Endothelial cell of umbilical vein (primary cell): ENCODE measurements around the gene BNC1. TPM values are rescaled to one million over a fixed set of nuclear protein-coding genes. Genes with fewer than 3 reads are reported as not detected.

Experiments
- BruUV-seq: library from RNA; stranded (reverse); fragments of 400-500 nt; replicated peaks from 2 replicates; lab custom pipeline; 2021; lab: Mats Ljungman, UMichigan
- CTCF ChIA-PET: fragments of 300-600, 350-600 bp; sonication (Branson Sonifier 250); formaldehyde crosslinking; loops from one replicate; lab custom pipeline; 2021; ENCODE audit warnings: antibody characterized with exemption, inconsistent platforms; lab: Charles Lee
- POLR2A ChIA-PET: fragments of 300-600, 350-600 bp; sonication (Branson Sonifier 250); formaldehyde crosslinking; loops from one replicate; lab custom pipeline; 2021; ENCODE audit warnings: antibody characterized with exemption, inconsistent platforms; lab: Charles Lee
- DNase-seq: peaks from one replicate; pipeline ENCODE4 v3.0.0-alpha.2; 2011; ENCODE audit warnings: low read depth, low spot score
- FAIRE-seq: peaks from 2 replicates; lab custom pipeline; 2011; peaks lifted over from hg19 to GRCh38; lab: Jason Lieb, UNC
- H2AFZ ChIP-seq: 2 replicates; pipeline ENCODE4 v1.6.0; 2012; ENCODE audit warnings: low read depth, low read length, control low read depth, inconsistent platforms
- H3K27ac ChIP-seq: 2 replicates; pipeline ENCODE4 v1.5.1; 2011; ENCODE audit warnings: low read depth, mild to moderate bottlenecking, control low read depth, low read length, moderate library complexity; ENCODE audit not compliant: insufficient read depth
- H3K27me3 ChIP-seq, 2 experiments: 2 replicates each; pipeline versions ENCODE4 v1.6.0 to v1.6.1; 2011; ENCODE audit warnings: low read length in 2 of 2, mixed read lengths in 1 of 2; ENCODE audit not compliant: control insufficient read depth in 2 of 2, insufficient read depth in 2 of 2
- H3K36me3 ChIP-seq, 2 experiments: 2 replicates in 1 of 2; 3 replicates in 1 of 2; pipeline ENCODE4 v1.5.1; 2011; ENCODE audit warnings: low read length in 2 of 2, mild to moderate bottlenecking in 1 of 2, moderate library complexity in 1 of 2; ENCODE audit not compliant: control insufficient read depth in 2 of 2, insufficient read depth in 2 of 2; ENCODE audit errors: extremely low read depth in 1 of 2
- H3K4me1 ChIP-seq: 3 replicates; pipeline ENCODE4 v1.5.1; 2011; ENCODE audit warnings: mild to moderate bottlenecking, low read length; ENCODE audit not compliant: control insufficient read depth, insufficient read depth; ENCODE audit errors: extremely low read depth
- H3K4me2 ChIP-seq: 2 replicates; pipeline ENCODE4 v1.6.1; 2011; ENCODE audit warnings: low read length, control low read depth, mixed read lengths; ENCODE audit not compliant: insufficient read depth
- H3K4me3 ChIP-seq, 3 experiments: fragments of 200-600 bp in 1 of 3; sonication (generic), shearing (Covaris generic) in 1 of 3; replicated peaks in 1 of 3; 2 replicates each; pipeline ENCODE4 v1.5.1; 2011 to 2016; ENCODE audit warnings: control low read depth in 3 of 3, low read length in 3 of 3, mild to moderate bottlenecking in 2 of 3, inconsistent platforms in 1 of 3, low read depth in 1 of 3, moderate library complexity in 1 of 3; ENCODE audit not compliant: insufficient read depth in 1 of 3
- H3K79me2 ChIP-seq: 2 replicates; pipeline ENCODE4 v1.6.0; 2012; ENCODE audit warnings: low read length, inconsistent platforms; ENCODE audit not compliant: control insufficient read depth, insufficient read depth
- H3K9ac ChIP-seq: replicated peaks from 2 replicates; pipeline ENCODE3; 2011; ENCODE audit warnings: low read length, control low read depth; ENCODE audit not compliant: insufficient read depth; ENCODE audit errors: extremely low read depth
- H3K9me1 ChIP-seq: replicated peaks from 3 replicates; pipeline ENCODE4 v1.6.0; 2011; ENCODE audit warnings: mild to moderate bottlenecking, low read length; ENCODE audit not compliant: control insufficient read depth, insufficient read depth; ENCODE audit errors: extremely low read depth
- H3K9me3 ChIP-seq: replicated peaks from 2 replicates; pipeline ENCODE4 v1.5.1; 2012; ENCODE audit warnings: low read length, inconsistent platforms; ENCODE audit not compliant: control insufficient read depth, insufficient read depth
- H4K20me1 ChIP-seq: replicated peaks from 2 replicates; pipeline ENCODE3; 2011; ENCODE audit warnings: mild to moderate bottlenecking, low read length; ENCODE audit not compliant: control insufficient read depth, insufficient read depth; ENCODE audit errors: extremely low read depth
- CTCF ChIP-seq, 2 donors: IDR thresholded peaks; 1 replicate in 1 of 2; 2 replicates in 1 of 2; pipeline ENCODE4 v1.5.1; 2011; ENCODE audit warnings: low read length in 2 of 2, mild to moderate bottlenecking in 2 of 2, moderate library complexity in 2 of 2, control low read depth in 1 of 2, inconsistent platforms in 1 of 2, low read depth in 1 of 2; ENCODE audit not compliant: insufficient read depth in 1 of 2; ENCODE audit errors: extremely low read depth in 1 of 2
- EZH2 ChIP-seq: IDR thresholded peaks from 2 replicates; pipeline ENCODE4 v1.6.1; 2012; ENCODE audit warnings: borderline replicate concordance, low read depth, mild to moderate bottlenecking, moderate library complexity, low read length, inconsistent platforms; ENCODE audit not compliant: severe bottlenecking
- FOS ChIP-seq: IDR thresholded peaks from 2 replicates; pipeline ENCODE4 v1.6.1; 2011; ENCODE audit warnings: mild to moderate bottlenecking, low read length, moderate library complexity, borderline replicate concordance; ENCODE audit not compliant: insufficient read depth
- GATA2 ChIP-seq: IDR thresholded peaks from 2 replicates; pipeline ENCODE4 v1.7.0; 2011; ENCODE audit warnings: low read depth, mild to moderate bottlenecking, moderate library complexity, mixed read lengths, low read length; ENCODE audit not compliant: insufficient read length, insufficient read depth
- JUN ChIP-seq: IDR thresholded peaks from 2 replicates; pipeline ENCODE4 v1.6.1; 2011; ENCODE audit warnings: borderline replicate concordance, low read depth; ENCODE audit not compliant: insufficient read length, insufficient read depth
- MAX ChIP-seq: IDR thresholded peaks from 2 replicates; pipeline ENCODE4 v1.6.1; 2011; ENCODE audit not compliant: insufficient read depth, insufficient read length
- POLR2A ChIP-seq: IDR thresholded peaks from 2 replicates; pipeline ENCODE4 v1.6.1; 2012; ENCODE audit warnings: low read depth, mild to moderate bottlenecking, control low read depth, low read length
- POLR2AphosphoS5 ChIP-seq: IDR thresholded peaks from 2 replicates; pipeline ENCODE4 v1.6.1; 2012; ENCODE audit warnings: low read depth, mild to moderate bottlenecking, control low read depth, low read length, moderate library complexity; ENCODE audit not compliant: insufficient read depth
- dilution Hi-C: fragments of 300-500 bp; cut with MboI; formaldehyde crosslinking; loops from one replicate; pipeline ENCODE4 v1.15.0; 2019; ENCODE audit warnings: low sequenced_read_pairs; ENCODE audit not compliant: extremely low pct_ligation_motif_present
- intact Hi-C: fragments of 100-400 bp; cut with micrococcal nuclease; formaldehyde crosslinking; loops from one replicate; pipeline ENCODE4 v1.10.0; 2022
- polyA plus RNA-seq, 4 experiments: library from polyadenylated mRNA; depleted of rRNA in 3 of 4; stranded (reverse) in 3 of 4; unstranded in 1 of 4; fragments of >200 nt; gene quantifications; 2 replicates each; pipeline versions ENCODE4 v1.2.1 to v1.2.3, GENCODE V29; 2011 to 2012; ENCODE audit warnings: missing spikeins in 1 of 4
- total RNA-seq: library from RNA; stranded (reverse); gene quantifications from 2 replicates; pipeline ENCODE4 v1.2.3, GENCODE V29; 2021

Gene BNC1
- total and polyA plus RNA-seq, 2 donors (not counting 3 experiments of a cell fraction or from before 2014, with no cell fraction given), result 3.4 to 3.9 TPM

GRCh38 chr15:83207009-83207659 lies 77.3 kb downstream of the BNC1 start:
- peaks cover 50% of the 10 kb centered on the region for H3K79me2 ChIP-seq

More at GRCh38 chr15:83207009-83207659, 77.3 kb downstream of the BNC1 start:
- no peaks in the 10 kb centered on the region for H3K9me1 ChIP-seq
- H3K27ac ChIP-seq, result peak overlapping the region; percentile 95
- no peak for TF ChIP-seq POLR2AphosphoS5
- TF ChIP-seq FOS, result no peak
- no peak for TF ChIP-seq GATA2
- peak; percentile 44 for TF ChIP-seq POLR2A
- no peak for TF ChIP-seq CTCF (IDR thresholded peaks at IDR 0.05; ENCODE audit: extremely low read depth in 1 of 2, insufficient read depth in 1 of 2, low read depth in 1 of 2, low read length in 2 of 2)
- no peak for TF ChIP-seq EZH2
- no peak for TF ChIP-seq MAX
- TF ChIP-seq JUN, result no peak
- dilution Hi-C loops (no loop called here), intact Hi-C loops (loop anchor here (2.0 to 5.0 kb wide), 4 partner anchors 80 to 1160 kb away; partner anchors contain the start of genes MEX3B and RPS17)
- peak; percentile 40 for DNase-seq
- H3K36me3 ChIP-seq, result no peaks in the 10 kb centered on the region
- H3K27me3 ChIP-seq, result no peaks in the 10 kb centered on the region
- CTCF ChIA-PET, result interaction anchor here (1.1 to 2.6 kb wide), 8 partner anchors 10 to 196 kb away, joined by 3 to 14 read pairs (median 6); partner anchors contain the start of gene C15orf40
- POLR2A ChIA-PET, result interaction anchor here (1.8 kb wide), 1 partner anchor 43 kb away, joined by 5 read pairs; no protein-coding TSS in a partner anchor
- H3K4me3 ChIP-seq, result peak overlapping the region; percentile 91 to 95 (median 93)
- peak overlapping the region; percentile 96 for H3K9ac ChIP-seq
- FAIRE-seq, result no peak
- H3K9me3 ChIP-seq, result no peaks in the 10 kb centered on the region
- peak overlapping the region; percentile 49 for H2AFZ ChIP-seq
- peaks cover 36% of the 10 kb centered on the region for H3K4me1 ChIP-seq
- H4K20me1 ChIP-seq, result peaks cover 8% of the 10 kb centered on the region
- H3K4me2 ChIP-seq, result peak overlapping the region; percentile 97
- BruUV-seq, result no TSS peak
